ENCODE data around the gene PMM2.

The PMM2 gene

DNA sequence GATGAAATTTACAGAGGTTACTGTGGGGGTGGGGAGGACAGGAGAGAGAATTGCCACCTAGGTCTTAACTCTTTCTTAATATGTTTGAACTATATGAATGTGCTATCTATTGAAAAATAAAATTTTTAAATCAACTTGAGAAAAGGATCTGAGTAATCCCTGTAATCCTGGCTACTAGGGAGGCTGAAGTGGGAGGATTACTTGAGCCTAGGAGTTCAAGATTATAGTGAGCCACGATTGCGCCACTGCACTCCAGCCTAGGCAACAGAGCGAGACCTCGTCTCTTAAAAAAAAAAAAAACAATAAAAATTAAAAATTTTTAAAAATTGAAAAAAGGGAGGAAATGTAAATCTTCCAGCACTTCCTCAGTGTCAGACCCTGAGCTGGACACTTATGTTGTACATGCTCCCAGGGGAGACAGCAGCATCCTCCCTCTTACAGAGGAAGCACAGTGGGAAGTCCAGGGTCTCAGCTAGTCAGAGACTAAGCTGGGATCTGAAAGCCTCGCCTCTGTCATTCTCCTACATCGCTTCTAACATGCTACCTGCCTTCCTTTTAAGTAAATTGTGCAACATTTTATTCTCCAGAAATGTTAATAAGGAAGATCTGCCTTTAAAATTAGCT lies 21.9 kb downstream of the PMM2 start:
- H3K9me3 ChIP-seq, result no peaks in the 10 kb centered on the region
- H3K27me3 ChIP-seq, result no peaks in the 10 kb centered on the region
- intact Hi-C loops (cut with DNase I; ENCODE audit: low total_unique reads), result no loop called here
- no peak for DNase-seq
- H3K4me3 ChIP-seq, result no peak overlapping the region
- no peak for TF ChIP-seq CTCF (IDR thresholded peaks at IDR 0.05)
- peaks cover 46 to 62% (median 60%) of the 10 kb centered on the region in 3 donors for H3K36me3 ChIP-seq
- no peak overlapping the region for H3K27ac ChIP-seq
- no peaks in the 10 kb centered on the region for H3K4me1 ChIP-seq

- H3K4me1 ChIP-seq, result no peaks in the 10 kb centered on the region
- no peak for TF ChIP-seq CTCF (IDR thresholded peaks at IDR 0.05)
- no peak overlapping the region for H3K4me3 ChIP-seq
- DNase-seq, result no peak
- no peak overlapping the region for H3K27ac ChIP-seq
- intact Hi-C loops (cut with DNase I; ENCODE audit: low total_unique reads), result no loop called here
- H3K36me3 ChIP-seq, result peaks cover 28 to 48% (median 41%) of the 10 kb centered on the region in 3 donors
- H3K9me3 ChIP-seq, result no peaks in the 10 kb centered on the region
- H3K27me3 ChIP-seq, result no peaks in the 10 kb centered on the region
Measured at GRCh38 chr16:8822403-8822802, 24.8 kb downstream of the PMM2 start.

DNA sequence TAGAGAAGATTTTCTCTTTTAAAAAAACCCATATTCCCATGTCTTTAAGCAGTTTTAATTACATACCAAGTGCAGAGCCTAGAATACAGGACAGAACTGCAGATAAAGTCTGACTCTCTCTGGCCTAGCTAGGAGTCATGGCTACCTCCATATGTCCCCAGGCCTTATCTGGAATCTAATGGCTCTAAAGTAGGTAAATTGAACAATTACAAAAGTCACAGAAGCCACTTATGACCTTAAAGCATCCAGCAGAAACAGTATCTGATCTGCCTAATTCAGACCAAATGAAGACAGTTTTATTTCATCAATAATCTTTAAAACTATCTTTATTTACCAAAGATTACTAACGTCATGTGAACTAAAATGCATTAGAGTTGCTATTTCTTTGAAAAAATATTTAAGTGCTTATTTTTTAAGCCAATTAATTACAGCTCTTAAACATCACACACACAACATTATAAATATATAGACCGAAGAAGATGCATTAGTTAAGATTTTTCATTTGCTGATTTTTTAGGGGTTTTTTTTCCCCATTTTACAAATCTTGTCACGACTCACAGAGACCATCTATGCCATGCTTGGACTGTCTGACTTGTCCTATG lies 28.7 kb downstream of the PMM2 start:
- intact Hi-C loops (cut with DNase I; ENCODE audit: low total_unique reads), result no loop called here
- no peak for DNase-seq
- no peak overlapping the region for H3K27ac ChIP-seq

DNA sequence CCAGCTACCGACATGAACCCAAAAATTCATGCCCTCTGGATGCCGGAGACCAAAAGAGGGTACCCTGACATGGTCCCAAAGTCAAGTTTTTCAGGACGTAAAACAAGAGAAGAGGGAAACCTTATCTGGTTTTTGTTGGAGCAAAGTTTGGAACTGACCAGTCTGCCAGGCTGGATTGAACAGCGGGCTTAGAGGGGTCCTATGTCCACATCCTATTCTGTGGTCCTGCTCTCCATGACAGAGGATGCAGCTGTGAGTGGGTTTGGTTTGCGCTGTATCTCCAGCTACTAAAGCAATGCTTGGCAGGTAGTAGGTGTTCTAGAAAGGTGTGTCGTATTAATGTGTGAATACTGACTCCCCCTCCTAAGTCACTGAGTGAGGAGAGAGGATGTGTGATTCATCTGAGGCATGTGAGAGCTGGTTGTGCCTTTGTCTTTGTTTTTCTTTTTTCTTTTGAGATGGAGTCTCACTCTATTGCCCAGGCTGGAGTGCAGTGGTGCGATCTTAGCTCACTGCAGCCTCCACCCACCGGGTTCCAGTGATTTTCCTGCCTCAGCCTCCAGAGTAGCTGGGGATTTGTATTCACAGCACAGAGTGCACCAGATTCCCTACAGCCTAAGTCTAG lies 31.0 kb downstream of the PMM2 start:
- Histone ChIP-seq H3K27ac (no peak overlapping the region), H3K4me3 (no peak overlapping the region), H3K9me3 (no peaks in the 10 kb centered on the region), H3K36me3 (peaks cover 8 to 42% (median 41%) of the 10 kb centered on the region in 3 donors), H3K4me1 (no peaks in the 10 kb centered on the region), H3K27me3 (no peaks in the 10 kb centered on the region)
- no peak for DNase-seq
- intact Hi-C loops (cut with DNase I; ENCODE audit: low total_unique reads), result no loop called here
- no peak for TF ChIP-seq CTCF (IDR thresholded peaks at IDR 0.05)

More for the DNA sequence above, 28.7 kb downstream of the PMM2 start:
- H3K36me3 ChIP-seq, result peaks cover 13 to 37% (median 31%) of the 10 kb centered on the region in 3 donors
- TF ChIP-seq CTCF (IDR thresholded peaks at IDR 0.05), result no peak
- no peaks in the 10 kb centered on the region for H3K27me3 ChIP-seq
- H3K4me3 ChIP-seq, result no peak overlapping the region
- no peaks in the 10 kb centered on the region for H3K4me1 ChIP-seq
- no peaks in the 10 kb centered on the region for H3K9me3 ChIP-seq

GRCh38 chr16:8831450-8831849 lies 33.8 kb downstream of the PMM2 start:
- Histone ChIP-seq H3K27ac (no peak overlapping the region), H3K36me3 (peaks cover 6 to 34% (median 34%) of the 10 kb centered on the region in 3 donors), H3K4me1 (no peaks in the 10 kb centered on the region), H3K9me3 (no peaks in the 10 kb centered on the region), H3K27me3 (no peaks in the 10 kb centered on the region), H3K4me3 (no peak overlapping the region)
- no peak for DNase-seq
- intact Hi-C loops (cut with DNase I; ENCODE audit: low total_unique reads), result no loop called here
- TF ChIP-seq CTCF (IDR thresholded peaks at IDR 0.05), result no peak
